SU-DHL-6 (cell line): Measurements from ENCODE around the gene CAMK1D.

Experiments used
- CTCF ChIP-seq: fragments of 200-600 bp; sonication (generic); IDR thresholded peaks from one replicate; pipeline ENCODE4 v1.5.1; 2017; ENCODE audit warnings: antibody characterized with exemption, mild to moderate bottlenecking, low read length, moderate library complexity; ENCODE audit not compliant: insufficient read depth, poor library complexity, severe bottlenecking
- EZH2phosphoT487 ChIP-seq: fragments of 200-600 bp; sonication (generic), shearing (Covaris generic); conservative IDR thresholded peaks from 2 replicates; pipeline ENCODE4 v1.6.1; 2018; ENCODE audit warnings: mild to moderate bottlenecking, antibody characterized with exemption, low read length, moderate library complexity, mixed read lengths

GRCh38 chr10:12842310-12842709 is 493.0 kb downstream of the CAMK1D start:
- no peak for TF ChIP-seq CTCF
- TF ChIP-seq EZH2phosphoT487: no peak
